HAP-1 (cell line): Measurements from ENCODE around the gene NOP53.
"Not testable (repeated sequence)": the region's sequence is repeated elsewhere in the genome, so short reads cannot be mapped to it uniquely, and the experiment has no call there.

Experiments used
- DNase-seq, 2 experiments: peaks; one replicate each; pipeline ENCODE4 v3.0.0-alpha.2; 2016 to 2020; ENCODE audit warnings: low spot score in 2 of 2
- H3K27me3 ChIP-seq: fragments of 250-450 bp; sonication (Bioruptor Pico); 2 replicates; pipeline ENCODE4 v1.5.1; 2020; ENCODE audit warnings: low read depth, mild to moderate bottlenecking, moderate library complexity
- H3K36me3 ChIP-seq: fragments of 250-450 bp; sonication (Bioruptor Pico); replicated peaks from 2 replicates; pipeline ENCODE4 v1.5.1; 2020; ENCODE audit warnings: mild to moderate bottlenecking
- H3K4me1 ChIP-seq: fragments of 250-450 bp; sonication (Bioruptor Pico); 2 replicates; pipeline ENCODE4 v1.5.1; 2020; ENCODE audit warnings: mild to moderate bottlenecking
- H3K4me3 ChIP-seq: fragments of 250-450 bp; sonication (Bioruptor Pico); 2 replicates; pipeline ENCODE4 v1.5.1; 2020; ENCODE audit warnings: mild to moderate bottlenecking, moderate library complexity
- H3K9me3 ChIP-seq: fragments of 250-450 bp; sonication (Bioruptor Pico); 2 replicates; pipeline ENCODE4 v1.5.1; 2020; ENCODE audit warnings: mild to moderate bottlenecking, moderate library complexity
- in situ Hi-C: fragments of 300-500 bp; cut with MboI; formaldehyde crosslinking; loops from 3 replicates; pipeline ENCODE4 v1.14.3; 2020; ENCODE audit warnings: low sequenced_read_pairs, inconsistent platforms, mixed read lengths

Gene NOP53

DNA sequence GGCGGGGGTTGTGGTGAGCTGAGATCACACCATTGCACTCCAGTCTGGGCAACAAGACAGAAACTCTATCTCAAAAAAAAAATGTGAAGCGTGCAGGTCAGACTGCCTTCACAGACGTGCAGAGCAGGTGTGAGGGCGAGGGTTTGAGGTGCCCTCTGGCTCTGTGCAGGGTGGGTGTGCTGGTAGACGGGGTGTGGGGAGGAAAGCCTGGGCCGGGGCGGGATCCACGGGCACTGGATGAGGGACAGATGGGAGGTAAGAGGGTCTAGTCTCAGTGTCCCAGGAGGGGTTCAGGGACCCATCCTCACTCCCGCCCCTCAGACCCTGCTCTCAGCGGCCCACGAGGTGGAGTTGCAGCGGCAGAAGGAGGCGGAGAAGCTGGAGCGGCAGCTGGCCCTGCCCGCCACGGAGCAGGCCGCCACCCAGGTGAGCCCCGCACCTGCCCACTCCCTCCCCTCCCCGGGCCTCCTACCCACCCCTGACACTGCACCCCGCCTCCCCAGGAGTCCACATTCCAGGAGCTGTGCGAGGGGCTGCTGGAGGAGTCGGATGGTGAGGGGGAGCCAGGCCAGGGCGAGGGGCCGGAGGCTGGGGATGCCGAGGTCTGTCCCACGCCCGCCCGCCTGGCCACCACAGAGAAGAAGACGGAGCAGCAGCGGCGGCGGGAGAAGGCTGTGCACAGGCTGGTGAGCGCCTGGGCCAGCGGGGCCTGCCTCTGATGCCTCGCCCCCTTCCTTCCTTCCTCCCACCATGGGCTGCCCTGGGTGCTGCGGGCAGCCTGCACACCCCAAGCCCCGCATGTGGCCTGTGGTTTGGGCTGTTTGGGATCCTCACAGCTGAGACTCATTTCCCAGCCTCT is 9.1 kb downstream of the NOP53 start:
- in situ Hi-C loops: no loop called here
- no peaks in the 10 kb centered on the region for H3K9me3 ChIP-seq
- no peak for DNase-seq
- H3K36me3 ChIP-seq: peaks cover 91% of the 10 kb centered on the region
- no peaks in the 10 kb centered on the region for H3K4me1 ChIP-seq
- no peaks in the 10 kb centered on the region for H3K27me3 ChIP-seq
- H3K4me3 ChIP-seq: no peak overlapping the region

DNA sequence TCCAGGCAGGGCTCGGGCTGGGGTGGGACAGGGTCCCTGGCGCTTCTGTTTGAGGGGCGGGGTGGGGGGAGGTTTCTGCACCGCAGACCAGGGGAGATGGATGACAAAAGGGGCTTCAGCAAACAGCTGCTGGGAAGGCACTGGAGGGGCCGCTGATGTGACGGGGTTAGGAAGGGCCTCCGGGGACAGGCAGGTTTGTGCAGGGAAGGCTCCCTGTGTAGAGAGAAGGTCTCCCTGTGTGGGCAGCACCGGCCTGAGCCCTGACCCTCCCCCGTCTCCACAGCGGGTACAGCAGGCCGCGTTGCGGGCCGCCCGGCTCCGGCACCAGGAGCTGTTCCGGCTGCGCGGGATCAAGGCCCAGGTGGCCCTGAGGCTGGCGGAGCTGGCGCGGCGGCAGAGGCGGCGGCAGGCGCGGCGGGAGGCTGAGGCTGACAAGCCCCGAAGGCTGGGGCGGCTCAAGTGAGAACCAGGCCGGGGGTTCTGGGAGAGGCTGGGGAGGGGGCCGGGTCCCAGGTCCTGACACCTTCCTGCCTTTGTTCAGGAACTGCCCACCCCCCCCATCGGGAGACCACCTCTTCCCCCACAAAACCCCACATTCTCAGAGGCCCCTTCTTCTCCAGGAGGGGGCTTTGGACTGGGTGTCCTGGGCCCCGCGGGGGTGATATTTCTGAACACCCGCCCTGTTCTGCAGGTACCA is 9.9 kb downstream of the NOP53 start:
- no peaks in the 10 kb centered on the region for H3K4me1 ChIP-seq
- in situ Hi-C loops: no loop called here
- H3K36me3 ChIP-seq: peaks cover 83% of the 10 kb centered on the region

DNA sequence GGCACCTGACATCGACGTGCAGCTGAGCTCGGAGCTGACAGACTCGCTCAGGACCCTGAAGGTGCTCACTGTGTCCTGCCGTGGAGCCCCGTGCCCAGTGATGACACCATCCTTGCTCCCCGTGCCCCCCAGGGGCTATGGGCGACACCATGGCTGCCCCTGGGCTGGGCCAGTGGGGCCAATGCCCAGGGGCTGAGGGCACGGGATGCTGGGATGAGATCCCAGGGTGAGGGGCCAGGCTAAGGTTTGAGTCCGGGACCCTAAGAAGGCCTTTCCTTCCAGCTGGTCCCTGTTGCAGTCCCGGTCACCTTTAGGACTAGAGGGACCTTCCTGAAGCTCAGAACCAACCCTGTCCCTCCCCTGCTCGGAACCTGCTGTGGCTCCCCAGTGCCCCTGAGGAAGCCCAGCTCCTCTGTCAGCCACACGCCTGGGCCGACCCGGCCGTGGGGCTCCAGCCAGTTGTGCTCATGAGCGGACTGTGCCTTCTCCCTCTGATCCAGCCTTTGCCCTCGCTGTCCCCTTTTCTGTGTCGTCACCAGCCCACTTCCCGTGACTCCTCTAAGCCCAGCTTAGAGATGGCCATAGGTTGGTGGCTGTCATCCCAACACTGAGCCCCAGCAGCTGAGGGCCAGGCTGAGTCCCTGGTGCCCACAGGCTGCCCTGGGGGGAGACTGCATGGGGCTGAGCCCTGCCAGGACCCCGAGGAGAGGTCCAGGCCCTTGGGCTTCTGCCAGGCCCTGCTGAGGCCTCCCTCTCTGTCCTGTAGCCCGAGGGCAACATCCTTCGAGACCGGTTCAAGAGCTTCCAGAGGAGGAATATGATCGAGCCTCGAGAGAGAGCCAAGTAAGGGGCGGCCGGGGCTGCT is 10.6 kb downstream of the NOP53 start:
- Histone ChIP-seq H3K36me3 (peaks cover 76% of the 10 kb centered on the region), H3K27me3 (no peaks in the 10 kb centered on the region), H3K4me1 (no peaks in the 10 kb centered on the region), H3K4me3 (no peak overlapping the region), H3K9me3 (no peaks in the 10 kb centered on the region)
- DNase-seq: no peak
- in situ Hi-C loops: no loop called here

More for the DNA sequence above, 9.9 kb downstream of the NOP53 start:
- H3K4me3 ChIP-seq: no peak overlapping the region
- no peaks in the 10 kb centered on the region for H3K9me3 ChIP-seq
- DNase-seq: no peak
- H3K27me3 ChIP-seq: no peaks in the 10 kb centered on the region

DNA sequence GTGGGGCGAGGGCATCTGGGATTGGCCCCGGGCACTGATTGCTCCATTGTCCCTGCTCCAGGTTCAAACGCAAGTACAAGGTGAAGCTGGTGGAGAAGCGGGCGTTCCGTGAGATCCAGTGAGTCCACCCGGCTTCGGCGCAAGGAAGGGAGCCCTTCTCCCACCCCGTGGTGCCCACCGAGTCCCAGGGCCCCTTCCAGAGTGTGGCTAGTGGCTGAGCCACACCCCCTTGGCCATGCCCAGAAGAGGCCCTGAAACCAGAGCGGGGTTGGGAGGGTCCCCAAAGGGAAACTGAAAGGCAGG is 11.2 kb downstream of the NOP53 start:
- H3K9me3 ChIP-seq: no peaks in the 10 kb centered on the region
- no peaks in the 10 kb centered on the region for H3K4me1 ChIP-seq
- in situ Hi-C loops: no loop called here
- no peaks in the 10 kb centered on the region for H3K27me3 ChIP-seq
- DNase-seq: no peak
- peaks cover 70% of the 10 kb centered on the region for H3K36me3 ChIP-seq
- no peak overlapping the region for H3K4me3 ChIP-seq

DNA sequence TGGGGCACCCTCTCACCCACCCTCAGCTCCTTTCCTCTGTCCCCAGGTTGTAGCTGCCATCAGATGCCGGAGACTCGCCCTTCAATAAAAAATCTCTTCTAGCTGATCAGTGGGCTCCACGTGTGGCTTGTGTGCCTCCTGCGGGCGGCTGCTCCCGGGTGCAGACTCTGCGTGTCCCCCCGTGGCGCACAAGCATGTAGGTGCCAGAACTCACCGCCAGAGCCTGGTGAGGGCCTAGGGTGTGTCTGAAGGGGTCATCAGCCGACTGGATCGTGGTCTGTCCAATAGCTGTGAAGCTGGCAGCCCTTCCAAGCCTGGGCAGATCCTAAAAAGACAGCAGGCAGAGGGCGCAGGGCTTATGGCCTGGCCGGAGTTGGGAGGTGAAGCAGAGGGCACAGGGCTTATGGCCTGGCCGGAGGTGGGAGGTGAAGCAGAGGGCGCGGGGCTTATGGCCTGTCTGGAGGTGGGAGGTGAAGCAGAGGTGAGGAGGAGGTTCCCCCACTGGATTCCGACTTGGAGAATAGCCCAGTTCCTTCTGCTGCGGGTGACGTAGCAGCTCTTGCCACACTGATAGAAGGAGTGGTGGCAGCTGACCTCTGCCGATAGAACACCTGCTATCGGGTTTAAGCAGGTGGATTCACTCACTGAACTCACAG is 11.7 kb downstream of the NOP53 start:
- peaks cover 66% of the 10 kb centered on the region for H3K36me3 ChIP-seq
- no peak for DNase-seq

DNA sequence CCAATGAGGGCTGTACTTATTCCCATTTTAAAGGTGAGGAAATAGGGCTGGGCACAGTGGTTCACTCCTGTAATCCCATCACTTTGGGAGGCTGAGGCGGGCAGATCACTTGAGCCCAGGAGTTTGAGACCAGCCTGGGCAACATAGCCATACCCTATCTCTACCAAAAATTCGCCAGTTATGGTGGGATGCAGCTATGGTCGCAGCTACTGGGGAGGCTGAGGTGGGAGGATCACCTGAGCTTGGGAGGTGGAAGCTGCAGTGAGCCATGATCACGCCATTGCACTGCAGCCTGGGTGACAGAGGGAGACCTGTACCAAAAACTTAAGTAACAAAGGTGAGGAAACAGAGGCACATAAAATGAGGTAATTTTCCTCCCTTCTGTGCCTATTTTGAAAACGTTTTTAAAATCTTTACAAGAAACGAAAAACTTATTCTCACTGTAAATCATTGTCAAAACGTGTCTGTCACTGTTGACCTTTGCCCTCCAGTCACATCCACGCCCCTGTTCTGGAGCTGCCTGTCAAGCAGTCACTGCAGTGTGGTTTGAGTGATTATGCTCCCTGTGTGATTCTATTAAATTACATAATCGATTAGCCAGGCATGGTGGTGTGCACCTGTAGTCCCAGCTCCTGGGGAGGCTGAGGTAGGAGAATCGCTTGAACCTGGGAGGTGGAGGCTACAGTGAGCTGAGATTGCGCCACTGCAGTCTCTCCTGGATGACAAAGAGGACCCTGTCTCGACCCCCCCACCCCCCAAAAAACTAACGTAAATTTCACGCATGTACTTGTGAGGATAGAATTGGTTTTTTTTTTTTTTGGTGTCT is 12.5 kb downstream of the NOP53 start:
- in situ Hi-C loops: no loop called here
- H3K9me3 ChIP-seq: no peaks in the 10 kb centered on the region
- no peaks in the 10 kb centered on the region for H3K27me3 ChIP-seq
- no peaks in the 10 kb centered on the region for H3K4me1 ChIP-seq
- H3K36me3 ChIP-seq: peaks cover 59% of the 10 kb centered on the region
- no peak overlapping the region for H3K4me3 ChIP-seq
- no peak for DNase-seq

More for the DNA sequence above, 11.7 kb downstream of the NOP53 start:
- in situ Hi-C loops: no loop called here
- Histone ChIP-seq H3K27me3 (no peaks in the 10 kb centered on the region), H3K4me3 (no peak overlapping the region), H3K9me3 (no peaks in the 10 kb centered on the region), H3K4me1 (no peaks in the 10 kb centered on the region)

DNA sequence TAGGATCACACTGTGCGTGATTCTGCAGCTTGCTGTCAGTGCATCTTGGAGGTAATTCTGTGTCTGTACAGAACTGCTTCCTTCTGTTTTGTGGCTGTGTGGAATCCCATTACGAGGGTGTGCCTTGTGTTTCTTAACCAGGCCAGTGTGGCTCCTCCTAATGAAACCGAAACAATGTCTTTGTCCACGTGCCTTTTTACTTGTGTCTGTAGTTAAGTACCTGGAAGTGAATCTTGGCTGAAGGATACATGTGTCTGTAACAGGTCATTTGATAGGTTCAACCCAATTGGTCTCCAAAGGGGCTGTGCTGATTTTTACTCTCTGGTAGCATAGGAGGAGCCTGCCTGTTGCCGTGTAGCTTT is 13.1 kb downstream of the NOP53 start:
- no peak for DNase-seq
- no peak overlapping the region for H3K4me3 ChIP-seq
- in situ Hi-C loops: no loop called here
- no peaks in the 10 kb centered on the region for H3K9me3 ChIP-seq
- peaks cover 53% of the 10 kb centered on the region for H3K36me3 ChIP-seq
- H3K4me1 ChIP-seq: no peaks in the 10 kb centered on the region
- H3K27me3 ChIP-seq: no peaks in the 10 kb centered on the region

DNA sequence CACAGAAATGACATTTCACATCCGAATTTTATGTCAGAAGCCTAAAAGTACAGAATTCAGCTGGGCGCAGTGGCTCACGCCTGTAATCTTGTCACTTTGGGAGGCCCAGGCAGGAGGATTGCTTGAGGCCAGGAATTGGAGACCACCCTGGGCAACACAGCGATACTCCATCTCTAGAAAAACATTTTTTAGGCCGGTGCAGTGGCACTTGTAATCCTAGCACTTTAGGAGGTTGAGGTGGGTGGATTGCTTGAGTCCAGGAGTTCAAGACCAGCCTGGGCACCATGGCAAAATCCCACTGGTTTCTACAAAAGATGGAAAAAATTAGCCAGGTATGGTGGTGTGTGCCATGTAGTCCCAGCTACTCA is 15.3 kb downstream of the NOP53 start:
- H3K4me3 ChIP-seq: no peak overlapping the region
- H3K9me3 ChIP-seq: no peaks in the 10 kb centered on the region
- in situ Hi-C loops: no loop called here
- no peaks in the 10 kb centered on the region for H3K27me3 ChIP-seq
- no peaks in the 10 kb centered on the region for H3K4me1 ChIP-seq
- no peak for DNase-seq
- H3K36me3 ChIP-seq: peaks cover 31% of the 10 kb centered on the region

DNA sequence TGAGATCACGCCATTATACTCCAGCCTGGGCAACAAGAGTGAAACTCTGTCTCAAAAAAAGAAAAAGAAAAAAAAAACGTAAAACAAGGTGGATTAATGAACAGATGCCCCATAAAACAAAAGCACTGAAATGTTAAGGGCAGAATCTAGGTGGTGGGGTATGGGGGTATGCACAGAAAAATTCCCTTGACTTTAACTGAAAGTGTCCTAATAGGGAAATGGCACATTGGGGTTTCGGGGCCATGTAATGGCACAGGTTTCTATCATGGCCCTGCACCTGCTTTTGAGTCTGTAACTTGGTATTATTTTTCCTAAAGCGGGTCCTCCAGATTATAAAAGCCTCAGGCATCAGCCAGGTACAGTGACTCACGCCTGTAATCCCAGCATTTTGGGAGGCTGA is 16.2 kb downstream of the NOP53 start:
- no peak overlapping the region for H3K4me3 ChIP-seq
- no peak for DNase-seq
- no peaks in the 10 kb centered on the region for H3K9me3 ChIP-seq
- peaks cover 22% of the 10 kb centered on the region for H3K36me3 ChIP-seq
- H3K4me1 ChIP-seq: no peaks in the 10 kb centered on the region
- in situ Hi-C loops: no loop called here
- H3K27me3 ChIP-seq: no peaks in the 10 kb centered on the region

DNA sequence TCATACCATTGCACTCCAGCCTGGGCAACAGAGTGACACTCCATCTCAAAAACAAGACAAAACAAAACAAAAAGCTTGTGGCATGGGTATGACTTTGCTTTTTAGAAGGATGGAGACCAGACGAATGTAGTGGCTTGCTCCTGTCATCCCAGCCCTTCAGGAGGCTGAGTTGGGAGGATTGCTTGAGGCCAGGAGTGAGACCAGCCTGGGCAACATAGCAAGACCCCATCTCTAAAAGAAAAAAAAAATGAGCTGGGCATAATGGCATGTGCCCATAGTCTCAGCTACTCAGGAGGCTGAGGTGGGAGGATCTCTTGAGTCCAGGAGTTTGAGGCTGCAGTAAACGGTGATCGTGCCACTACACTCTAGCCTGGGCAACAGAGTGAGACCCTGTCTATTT is 16.8 kb downstream of the NOP53 start:
- DNase-seq: no peak
- in situ Hi-C loops: no loop called here
- Histone ChIP-seq H3K4me3 (no peak overlapping the region), H3K27me3 (no peaks in the 10 kb centered on the region), H3K9me3 (no peaks in the 10 kb centered on the region), H3K4me1 (no peaks in the 10 kb centered on the region), H3K36me3 (peaks cover 16% of the 10 kb centered on the region)

DNA sequence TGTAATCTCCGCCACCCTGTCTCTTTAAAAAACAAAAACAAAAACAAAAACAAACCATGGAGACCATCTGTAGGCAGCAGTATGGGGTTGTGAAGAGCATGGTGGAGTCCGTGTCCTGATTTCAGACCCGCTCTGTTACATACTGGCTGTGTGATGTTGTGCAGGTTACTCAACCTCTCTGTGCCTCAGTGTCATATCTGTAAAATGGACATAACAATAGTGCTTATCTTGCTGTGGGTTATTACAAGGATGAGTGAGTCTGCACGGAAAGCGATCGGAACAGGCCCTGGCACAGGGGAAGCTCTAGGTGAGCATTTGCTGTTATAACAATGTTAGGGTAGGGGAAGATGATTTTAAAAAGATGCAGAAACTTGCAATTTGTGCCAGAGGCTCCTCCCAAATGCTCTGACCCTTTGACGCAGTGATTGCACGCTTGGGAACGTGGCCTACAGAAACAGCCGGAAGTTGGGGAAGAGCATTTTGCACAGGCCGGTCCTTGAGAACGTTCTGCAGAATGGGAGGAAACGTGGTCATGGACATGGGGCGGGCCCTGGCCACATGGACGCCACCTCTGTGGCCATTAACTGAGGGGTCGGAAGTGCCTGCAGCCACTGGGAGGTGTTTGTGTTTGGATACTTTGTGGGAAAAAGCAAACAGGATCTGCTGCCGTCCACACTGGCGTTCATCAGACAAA is 17.4 kb downstream of the NOP53 start:
- H3K36me3 ChIP-seq: peaks cover 10% of the 10 kb centered on the region
- H3K4me1 ChIP-seq: no peaks in the 10 kb centered on the region
- no peaks in the 10 kb centered on the region for H3K27me3 ChIP-seq
- no peaks in the 10 kb centered on the region for H3K9me3 ChIP-seq
- DNase-seq: no peak
- in situ Hi-C loops: no loop called here
- no peak overlapping the region for H3K4me3 ChIP-seq

DNA sequence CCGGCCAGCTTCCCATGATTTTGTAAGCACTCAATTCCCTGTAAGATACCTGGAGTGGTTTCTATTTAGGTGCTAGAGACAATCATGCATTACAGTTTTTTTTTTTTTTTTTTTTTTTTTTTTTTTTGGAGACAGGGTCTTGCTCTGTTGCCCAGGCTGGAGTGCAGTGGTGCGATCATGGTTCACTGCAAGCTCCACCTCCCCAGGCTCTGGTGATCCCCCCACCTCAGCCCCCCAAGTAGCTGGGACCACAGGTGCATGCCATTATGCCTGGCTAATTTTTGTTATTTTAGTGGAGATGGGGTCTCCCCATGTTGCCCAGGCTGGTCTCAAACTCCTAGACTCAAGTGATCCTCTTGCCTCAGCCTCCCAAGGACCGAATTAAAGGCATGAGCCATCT is 19.4 kb downstream of the NOP53 start:
- DNase-seq, H3K36me3 ChIP-seq, H3K9me3 ChIP-seq, in situ Hi-C loops, H3K27me3 ChIP-seq, H3K4me1 ChIP-seq, H3K4me3 ChIP-seq: not testable (repeated sequence)
